Measurements from ENCODE around the gene COPS4.

DNA sequence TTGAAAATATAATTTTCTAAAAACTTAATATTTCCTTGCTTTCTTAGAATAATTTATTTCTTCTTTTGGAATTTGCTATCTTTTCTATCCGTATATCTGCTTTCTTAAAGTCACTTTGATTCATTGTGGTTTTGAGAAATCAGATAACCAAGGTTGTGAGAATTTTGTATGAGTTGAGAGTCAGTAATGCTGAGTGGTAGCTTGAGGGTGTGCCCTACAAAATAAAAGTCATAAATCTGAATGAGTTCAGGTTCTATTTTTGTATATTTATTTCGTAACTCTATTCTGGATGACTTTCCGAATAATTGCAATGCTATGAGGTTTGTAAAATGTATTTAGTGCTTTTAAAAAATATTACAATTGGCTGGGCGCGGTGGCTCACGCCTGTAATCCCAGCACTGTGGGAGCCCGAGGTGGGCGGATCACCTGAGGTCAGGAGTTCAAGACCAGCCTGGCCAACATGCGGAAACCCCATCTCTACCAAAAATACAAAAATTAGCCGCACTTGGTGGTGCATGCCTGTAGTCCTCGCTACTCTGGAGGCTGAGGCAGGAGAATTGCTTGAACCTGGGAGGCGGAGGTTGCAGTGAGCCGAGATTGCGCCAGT lies 8.9 kb downstream of the COPS4 start:
- TF ChIP-seq CTCF (IDR thresholded peaks at IDR 0.05) (no peak), POLR2A (IDR thresholded peaks at IDR 0.05) (no peak)

All from adrenal gland (tissue), 5 donors.